RCC 7860 (cell line): Measurements from ENCODE around the gene GSDME.
A peak's percentile ranks its signal among the peaks of the same experiment; 100 is the strongest.
"Not testable (repeated sequence)": the region's sequence is repeated elsewhere in the genome, so short reads cannot be mapped to it uniquely, and the experiment has no call there.

Experiments
- DNase-seq: peaks from one replicate; pipeline ENCODE4 v3.0.0-alpha.2; 2015; ENCODE audit warnings: low spot score
- FAIRE-seq: peaks from 2 replicates; lab custom pipeline; 2012; peaks lifted over from hg19 to GRCh38; lab: Jason Lieb, UNC

Gene GSDME

DNA sequence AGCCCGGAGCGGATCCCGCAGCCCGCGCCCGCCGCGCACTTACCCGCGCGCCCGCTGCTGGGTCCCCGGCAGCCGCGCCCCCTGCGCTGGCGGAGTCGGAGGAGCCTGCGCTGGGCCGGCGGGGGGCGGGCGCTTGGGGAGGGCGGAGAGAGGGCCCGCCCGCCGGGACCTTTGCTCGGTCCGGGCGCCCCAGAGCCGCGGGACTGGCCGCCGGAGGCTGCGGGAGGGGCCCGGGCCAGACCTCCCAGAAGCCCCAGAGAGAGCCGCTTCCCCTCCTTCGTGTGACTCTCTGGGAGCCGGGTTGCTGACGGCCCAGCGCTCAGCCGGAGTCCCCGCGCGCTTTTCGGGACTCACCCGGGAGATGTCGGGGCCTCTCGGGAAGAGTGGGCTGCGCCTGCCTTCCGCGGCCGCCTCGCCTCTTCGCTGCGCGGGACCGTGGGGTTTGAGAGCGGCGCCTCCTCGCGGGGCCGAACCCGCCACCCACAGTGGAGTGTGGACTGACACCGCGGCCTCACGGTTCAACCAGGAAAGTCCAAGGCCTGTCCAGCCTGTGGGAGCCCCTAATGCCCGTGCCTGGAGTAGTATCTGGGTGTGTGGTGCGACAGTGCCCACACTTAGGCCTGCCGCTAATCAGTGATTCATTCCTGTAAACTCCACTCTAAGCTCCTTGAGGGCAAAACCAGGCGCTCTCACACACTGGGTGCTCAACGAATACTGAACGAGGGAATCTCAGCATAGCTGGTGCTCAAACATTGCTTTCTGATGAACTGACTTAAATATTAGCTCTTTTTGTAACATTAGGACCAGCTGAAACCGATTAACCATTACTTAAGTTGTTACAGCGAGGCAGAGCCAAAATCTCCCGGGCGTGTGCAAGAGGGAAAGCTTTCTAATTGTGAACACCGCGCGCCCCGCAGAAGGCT, at the start of gene GSDME:
Gene GSDME (minus strand): TSS at position 112 of the 923 bp plus-strand sequence. CDS start 7,690 bp downstream, outside the sequence.
- DNase-seq (peak; percentile 48), FAIRE-seq (no peak)

DNA sequence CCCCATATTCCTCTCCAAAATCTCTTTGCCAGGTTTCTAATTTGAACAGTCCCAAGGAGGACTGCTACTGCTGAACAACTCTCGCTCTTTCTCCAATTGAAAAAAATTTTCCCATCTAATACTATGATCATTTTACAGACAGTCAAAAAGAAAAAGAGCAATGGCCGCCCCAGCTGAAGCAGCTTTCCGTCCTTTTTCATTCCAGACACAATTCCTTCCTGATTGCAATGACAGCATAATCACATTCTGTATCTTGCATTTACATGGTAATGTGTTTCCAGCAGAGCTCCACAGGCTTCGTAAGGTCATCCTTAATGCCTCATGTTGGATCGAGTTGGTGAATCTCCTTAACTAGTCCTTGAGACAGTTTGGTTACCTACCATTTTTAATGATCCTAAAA, 45.0 kb upstream of the GSDME start:
- no peak for DNase-seq
- no peak for FAIRE-seq

DNA sequence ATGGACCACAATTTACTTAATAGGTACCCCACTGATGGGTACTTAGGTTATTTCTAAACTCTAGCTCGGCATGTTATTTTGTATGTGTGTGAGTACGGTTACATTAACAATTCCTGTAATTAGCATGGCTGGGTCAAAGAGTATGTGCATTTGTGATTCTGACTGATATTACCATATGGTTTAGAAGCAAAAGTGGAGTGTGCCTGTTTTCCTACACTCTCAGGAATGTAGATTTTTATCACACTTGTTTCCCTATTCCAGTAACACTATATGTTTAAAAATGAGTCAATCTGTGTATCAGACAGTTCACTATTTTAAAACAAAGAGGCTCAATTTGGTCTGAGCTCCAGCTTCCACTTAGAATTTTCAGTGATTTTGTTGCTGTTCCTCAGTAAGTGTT, 44.6 kb upstream of the GSDME start:
- DNase-seq (no peak), FAIRE-seq (no peak)

DNA sequence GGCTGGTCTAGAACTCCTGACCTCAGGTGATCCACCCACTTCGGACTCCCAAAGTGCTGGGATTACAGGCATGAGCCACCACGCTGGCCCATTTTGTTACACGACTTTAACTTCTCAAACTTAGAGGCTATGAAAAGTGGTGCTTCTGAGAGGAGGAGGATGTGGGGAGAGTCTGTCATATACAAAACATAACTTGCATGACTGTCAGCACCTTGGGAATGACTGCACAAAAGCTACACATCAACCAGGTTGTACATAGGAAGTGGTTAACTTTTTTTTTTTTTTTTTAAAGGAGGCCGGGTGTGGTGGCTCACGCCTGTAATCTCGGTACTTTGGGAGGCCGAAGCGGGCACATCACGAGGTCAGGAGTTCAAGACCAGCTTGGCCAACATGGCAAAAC, 43.4 kb upstream of the GSDME start:
- DNase-seq (no peak), FAIRE-seq (no peak)

DNA sequence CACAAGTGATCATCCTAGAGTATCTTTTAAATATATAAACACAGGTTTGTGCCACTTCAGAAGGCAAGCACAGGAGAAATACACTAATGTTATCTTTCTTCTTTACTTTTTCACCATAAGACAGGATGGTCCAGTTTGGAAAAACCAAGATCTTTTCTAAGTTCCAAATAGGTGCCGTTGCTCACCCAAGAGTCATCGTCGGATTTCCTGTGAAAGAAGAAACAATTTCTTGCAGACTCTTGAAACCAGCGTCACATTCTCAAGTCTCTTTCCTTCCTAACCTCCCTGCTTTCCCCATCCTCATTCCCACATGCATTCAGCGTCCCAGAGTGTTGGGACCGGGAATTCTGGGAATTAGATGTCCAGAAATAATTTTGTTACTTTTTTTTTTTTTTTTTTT, 42.8 kb upstream of the GSDME start:
- DNase-seq (no peak), FAIRE-seq (no peak)

DNA sequence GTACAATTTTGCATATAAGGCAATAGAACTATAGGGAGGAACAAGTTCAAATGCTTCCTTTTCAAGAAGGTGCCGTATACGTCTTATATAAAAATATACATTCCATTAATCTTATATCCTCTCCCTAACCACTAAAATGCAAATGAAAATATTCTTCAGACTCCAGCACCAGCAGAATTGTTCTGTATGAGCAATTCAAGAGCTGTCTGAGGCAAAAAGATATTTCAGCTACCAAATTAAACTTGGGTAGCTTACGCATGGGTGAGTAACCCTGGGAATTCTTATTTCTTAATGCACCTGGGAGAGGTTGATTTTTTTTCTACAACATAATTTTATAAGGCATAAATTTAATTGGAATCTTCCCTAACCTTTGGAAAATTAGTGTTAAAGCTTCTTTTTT, 42.2 kb upstream of the GSDME start:
- FAIRE-seq (no peak), DNase-seq (no peak)

DNA sequence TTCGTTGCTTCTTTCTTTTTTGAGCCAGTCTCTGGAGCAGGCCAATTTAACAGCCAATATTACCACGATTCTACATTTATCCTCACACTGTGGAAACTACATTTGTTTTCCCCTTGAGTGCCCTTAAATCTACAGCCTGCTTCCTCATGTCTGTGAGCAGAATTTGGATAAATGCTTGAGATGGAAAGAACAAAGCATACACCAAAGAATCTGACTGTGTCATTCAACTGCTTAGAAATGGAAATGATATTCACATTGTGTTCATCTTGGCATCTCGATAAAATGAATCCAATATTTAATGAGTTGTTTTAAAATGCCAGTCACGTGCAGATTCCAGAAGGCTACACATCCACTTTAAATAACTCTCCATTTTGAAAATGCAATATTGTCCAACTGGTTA, 41.0 kb upstream of the GSDME start:
- FAIRE-seq (no peak), DNase-seq (no peak)

DNA sequence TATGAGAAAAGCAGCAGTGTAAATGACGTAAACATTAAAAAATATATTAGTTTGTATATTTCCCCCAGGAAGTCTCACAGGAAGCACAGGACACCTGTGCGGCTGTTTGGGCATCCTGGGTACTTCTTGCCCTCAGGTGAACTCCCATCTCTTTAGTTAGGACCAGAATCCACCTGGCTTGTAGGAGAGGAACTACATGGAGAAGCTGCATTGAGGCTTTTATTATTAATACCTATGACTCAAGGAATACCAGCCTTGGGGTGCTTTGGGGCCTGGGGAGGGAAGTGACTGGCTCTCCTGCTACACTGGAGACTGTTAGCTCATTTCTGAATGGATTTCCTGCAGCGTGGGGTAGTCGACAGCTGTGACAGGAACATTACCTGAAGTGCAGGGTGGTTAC, 40.0 kb upstream of the GSDME start:
- FAIRE-seq, result no peak
- DNase-seq, result no peak

DNA sequence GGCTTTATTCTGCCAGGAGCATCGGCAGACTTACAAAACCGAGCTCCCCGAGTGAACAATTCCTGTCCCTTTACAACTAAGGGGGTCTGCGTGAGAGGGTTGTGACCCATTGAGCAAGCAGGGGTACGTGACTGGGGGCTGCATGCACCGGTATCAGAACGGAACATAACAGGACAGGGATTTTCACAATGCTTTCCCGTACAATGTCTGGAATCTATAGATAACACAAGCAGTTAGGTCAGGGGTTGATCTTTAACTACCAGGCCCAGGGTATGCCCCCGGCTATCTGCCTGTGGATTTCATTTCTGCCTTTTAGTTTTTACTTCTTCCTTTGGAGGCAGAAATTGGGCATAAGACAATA, 38.1 kb upstream of the GSDME start:
- FAIRE-seq (no peak), DNase-seq (no peak)

DNA sequence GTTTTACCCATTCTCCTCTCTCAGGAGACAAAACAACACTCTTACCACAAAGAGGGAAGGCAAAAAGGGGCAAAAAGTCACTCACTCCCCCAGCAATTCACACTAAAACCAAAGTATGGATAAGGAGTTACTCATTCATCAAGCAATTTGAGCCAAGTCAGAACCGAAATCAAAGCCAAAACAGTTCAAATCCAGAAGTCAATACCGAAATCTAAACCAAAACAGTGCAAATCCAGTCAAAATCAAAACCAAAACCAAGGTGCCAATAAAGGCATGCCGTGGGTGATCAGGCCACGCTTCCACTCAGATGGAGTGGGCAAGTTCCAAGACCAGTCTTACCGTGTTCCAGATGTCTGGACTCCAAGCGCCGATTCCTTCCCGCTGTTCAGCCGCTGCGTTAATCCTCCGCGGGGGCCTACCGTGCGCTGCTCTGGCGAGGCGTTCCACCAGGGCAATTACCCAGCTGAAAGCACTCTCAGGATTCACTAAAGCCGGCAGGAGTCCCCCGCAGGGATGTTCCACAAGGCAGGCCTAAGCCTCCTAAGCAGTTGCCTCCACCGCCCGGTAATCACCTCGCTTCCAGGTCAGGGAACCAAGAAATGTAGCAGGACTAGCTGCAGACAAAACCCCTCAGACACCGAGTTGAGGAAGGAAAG, 37.6 kb upstream of the GSDME start:
- FAIRE-seq, DNase-seq: not testable (repeated sequence)

DNA sequence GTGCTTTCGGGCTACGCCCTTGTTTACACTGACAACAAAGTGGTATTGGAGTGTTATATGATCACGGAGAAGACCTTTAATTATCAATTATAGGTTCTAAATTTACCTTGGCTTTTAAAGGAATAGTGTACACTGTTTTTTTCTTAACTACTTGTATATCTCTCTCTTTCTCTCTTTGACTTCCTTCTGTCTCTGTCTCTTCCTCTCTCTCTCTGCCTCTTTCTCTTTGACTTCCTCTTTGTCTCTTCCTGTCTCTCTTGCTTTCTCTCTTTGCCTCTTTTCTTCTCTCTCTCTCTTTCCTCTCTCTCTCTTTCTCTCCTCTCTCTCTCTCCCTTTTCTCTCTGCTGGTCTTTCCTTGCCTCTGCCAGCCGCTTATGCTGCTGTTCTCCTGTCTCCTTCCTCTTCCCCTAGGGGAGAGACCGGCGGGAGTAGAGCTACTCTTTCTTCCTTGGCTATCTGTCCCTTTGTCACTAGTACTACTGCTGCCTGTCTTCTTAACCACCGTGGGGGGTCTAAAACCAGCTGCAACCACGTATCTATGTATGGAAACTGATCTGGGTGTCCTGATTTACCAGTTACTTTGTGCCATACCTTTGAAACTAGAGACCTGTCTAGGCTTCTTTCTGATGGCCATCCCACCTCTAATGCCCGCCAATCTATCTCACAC, 36.9 kb upstream of the GSDME start:
- no peak for FAIRE-seq
- no peak for DNase-seq

DNA sequence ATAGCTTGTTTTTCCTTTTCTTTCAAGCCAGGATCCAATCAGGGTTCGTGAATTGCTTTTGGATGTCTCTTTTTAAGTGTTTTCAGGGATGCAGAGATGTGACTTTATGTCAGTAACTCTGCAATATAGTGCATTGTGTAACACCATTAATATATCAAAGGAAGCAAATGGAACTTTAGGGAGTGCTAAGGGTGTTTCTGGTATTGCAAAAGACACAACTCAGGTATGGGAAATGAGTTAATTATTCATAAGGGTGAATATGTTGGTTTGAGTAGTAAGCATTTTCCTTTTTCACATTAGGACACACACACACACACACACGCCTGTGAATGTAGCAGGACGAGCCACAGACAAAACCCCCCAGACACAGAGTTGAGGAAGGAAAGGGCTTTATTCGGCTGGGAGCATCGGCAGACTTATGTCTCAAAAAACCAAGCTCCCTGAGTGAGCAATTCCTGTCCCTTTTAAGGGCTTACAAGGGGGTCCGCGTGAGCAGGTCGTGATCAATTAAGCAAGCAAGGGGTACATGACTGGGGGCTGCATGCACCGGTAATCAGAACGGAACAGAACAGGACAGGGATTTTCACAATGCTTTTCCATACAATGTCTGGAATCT, 31.8 kb upstream of the GSDME start:
- no peak for DNase-seq
- FAIRE-seq, result no peak

DNA sequence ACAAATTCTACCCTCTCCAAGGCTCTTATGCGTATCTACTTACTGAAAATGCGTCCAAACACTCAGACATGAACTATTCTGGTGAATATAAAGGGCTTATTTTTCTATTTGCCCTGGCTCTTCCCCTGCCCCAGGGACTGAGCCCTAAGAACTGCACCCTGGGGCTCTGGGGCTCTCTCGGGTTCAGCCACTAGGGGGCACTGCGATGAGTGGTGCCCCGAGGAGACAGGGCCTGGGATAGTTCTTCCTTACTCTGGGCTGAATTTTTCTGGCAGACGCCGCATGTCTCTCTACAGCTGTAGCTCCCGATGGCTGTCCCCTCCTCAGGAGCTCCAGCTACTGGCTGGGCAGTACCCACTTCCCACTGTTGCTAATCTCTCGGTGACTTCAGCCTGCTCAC, 30.8 kb upstream of the GSDME start:
- no peak for DNase-seq
- no peak for FAIRE-seq

DNA sequence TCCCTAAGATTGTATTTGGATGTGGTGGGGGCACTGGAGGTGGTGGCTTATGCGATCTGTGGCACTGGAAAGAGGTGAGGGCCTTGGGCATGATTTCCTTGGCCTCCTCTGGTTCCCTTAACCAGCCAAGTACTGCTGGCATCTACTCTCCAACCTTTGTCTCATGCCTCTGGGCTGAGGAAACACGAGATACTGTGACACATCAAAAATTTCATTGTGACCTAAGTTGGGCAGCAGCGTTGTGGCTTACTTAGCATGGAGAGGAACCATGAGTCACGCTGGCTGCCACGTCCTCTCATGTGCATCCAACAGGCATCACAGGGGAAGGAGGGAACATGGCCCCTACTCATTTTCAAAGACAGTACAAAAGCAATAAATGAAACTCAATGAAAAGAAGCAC, 29.7 kb upstream of the GSDME start:
- FAIRE-seq (peak; percentile 97), DNase-seq (peak; percentile 99)

DNA sequence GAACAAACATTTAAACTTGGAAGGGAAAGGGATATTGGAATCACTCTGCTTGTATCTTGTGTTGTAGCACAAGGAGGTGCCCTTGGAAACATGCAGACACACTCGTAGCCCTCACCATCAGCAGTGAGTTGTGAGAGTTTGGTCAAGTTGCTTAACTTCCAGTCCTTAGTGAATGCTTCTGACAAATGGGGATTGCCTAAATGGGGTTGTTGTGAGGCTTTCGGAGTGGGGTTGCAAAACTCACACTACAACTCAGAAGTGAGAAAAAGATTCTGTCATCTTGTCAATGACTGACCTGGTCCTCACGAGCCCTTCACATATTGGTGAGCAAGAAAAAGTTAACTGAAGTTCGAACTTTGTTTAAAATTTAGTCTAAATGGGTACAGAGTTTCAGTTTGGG, 29.0 kb upstream of the GSDME start:
- FAIRE-seq, result no peak
- DNase-seq, result no peak

DNA sequence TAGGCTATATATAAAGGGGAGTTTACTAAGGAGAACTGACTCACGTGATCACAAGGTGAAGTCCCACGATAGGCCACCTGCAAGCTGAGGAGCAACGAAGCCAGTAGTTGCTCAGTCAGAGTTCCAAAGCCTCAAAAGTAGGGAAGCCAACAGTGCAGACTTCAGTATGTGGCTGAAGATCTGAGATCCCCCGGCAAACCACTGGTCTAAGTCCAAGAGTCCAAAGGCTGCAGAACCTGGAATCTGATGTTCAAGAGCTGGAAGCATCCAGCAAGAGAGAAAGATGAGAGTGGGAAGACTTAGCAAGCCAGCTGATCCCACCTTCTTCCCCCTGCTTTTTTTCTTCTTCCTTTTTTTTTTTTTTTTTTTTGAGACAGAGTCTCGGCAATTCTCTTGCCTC, 27.0 kb upstream of the GSDME start:
- DNase-seq (no peak), FAIRE-seq (no peak)

DNA sequence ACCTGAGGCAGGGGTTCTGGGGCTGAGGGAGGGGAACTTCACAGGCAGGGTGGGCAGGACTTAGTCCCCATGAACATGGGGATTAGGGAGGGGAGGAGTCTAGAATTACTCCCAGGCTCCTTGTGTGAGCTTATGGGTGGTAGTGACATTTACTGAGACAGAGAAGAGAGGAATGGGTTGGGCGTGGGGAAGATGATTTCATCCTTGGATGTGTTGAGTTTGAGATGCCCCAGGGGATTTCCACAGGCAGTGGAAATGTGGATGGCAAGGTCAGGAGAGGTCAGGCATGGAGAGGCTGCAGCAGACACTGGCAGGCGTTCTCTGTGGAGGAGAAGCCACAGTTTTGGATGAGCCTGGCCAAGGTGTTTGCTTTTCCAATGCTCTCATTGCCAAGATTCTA, 26.4 kb upstream of the GSDME start:
- DNase-seq, result peak; percentile 87
- peak; percentile 91 for FAIRE-seq

DNA sequence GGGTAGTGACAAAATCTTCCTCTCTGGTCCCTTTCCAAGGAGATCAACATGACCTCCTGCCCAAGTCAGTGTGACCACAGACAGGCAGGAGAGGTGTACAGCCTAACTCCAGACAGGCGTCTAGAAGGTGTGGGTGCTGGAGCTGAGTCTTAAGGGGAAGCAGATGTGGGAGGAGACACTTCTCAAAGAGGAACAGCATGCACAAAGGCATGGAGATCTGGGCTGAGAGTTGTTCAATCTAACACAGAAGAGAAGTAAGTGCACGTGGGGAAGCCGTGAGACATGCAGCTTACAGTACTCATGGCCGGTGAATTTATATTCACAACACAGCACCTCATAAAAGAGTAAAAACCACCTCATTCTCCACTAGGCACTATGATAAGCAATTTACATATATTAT, 23.8 kb upstream of the GSDME start:
- FAIRE-seq (no peak), DNase-seq (no peak)

DNA sequence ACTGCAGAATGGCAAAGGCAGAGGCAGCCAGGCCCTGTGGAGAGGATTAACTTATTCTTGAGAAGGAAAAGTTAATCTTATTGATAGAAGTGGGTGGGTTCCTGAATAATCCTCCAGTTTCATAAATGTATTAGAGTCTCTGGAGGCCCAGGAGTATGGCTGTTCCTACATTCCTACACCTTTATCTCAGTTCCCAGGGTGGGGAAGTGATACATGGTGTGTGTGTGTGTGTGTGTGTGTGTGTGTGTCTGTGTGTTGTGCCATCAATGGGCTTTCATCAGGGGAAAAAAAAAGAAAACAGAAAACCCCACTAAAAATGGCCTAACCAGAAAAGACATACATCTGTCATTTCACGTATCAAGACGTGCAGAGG, 22.0 kb upstream of the GSDME start:
- FAIRE-seq, result no peak
- DNase-seq, result no peak

DNA sequence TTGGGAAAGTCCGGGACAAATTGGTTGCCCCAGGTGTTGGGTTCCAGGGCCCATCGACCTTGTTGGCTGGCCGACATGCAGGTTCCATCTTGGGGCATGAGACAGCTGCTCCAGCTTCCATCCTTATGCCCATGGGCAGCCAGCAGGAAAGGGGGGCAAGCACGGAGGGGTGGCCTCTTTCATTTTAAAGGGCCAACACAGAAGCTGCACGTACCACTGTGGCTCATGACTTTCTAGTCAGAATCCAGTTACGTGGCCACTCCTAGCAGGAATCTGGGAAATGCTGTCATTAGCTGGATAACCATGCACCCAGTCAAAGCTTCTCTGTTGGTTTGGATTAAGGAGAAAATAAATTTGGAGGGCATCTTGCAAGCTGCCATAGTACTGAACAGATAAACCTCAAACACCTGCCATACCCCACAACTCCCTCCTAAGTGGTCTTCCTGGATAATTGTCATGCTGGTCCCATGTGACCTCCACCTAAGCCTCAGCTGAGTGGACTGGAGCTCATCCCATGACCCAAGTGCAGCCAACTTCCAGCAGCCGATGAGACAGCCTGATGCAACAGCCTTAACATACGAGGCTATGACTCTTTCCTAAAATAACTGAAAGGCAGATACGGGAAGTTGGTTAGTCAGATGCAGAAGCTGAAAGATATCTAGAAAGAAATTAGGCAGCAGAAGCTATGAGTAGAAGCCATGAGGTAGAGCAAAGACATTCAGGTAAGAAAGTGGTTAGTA, 21.4 kb upstream of the GSDME start:
- DNase-seq (peak; percentile 56), FAIRE-seq (no peak)

DNA sequence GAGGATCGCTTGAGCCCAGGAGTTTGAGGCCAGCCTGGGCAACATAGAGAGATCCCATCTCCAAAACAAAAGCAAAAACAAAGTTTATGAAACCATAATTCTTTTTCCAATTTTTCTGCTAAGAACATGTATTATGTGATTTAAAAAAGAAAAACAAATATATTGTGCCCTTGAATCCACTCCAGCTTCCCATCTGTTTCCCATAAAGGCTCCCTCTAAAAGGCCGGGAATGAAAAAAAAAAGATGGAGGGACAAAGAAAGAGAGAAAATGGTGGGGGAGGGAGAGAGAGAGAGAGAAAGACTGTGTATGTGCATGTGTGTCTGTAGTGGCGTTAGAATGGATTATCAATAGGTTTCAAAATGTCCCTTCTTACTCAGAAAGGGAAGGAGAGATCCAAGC, 20.5 kb upstream of the GSDME start:
- DNase-seq (no peak), FAIRE-seq (no peak)
